Kasumi-1 (cell line): ENCODE data around the gene PSME3IP1.
"Not testable (repeated sequence)": the region's sequence is repeated elsewhere in the genome, so short reads cannot be mapped to it uniquely, and the experiment has no call there.

Experiments
- DNase-seq, 2 experiments: peaks; one replicate each; lab custom pipeline; 2025; lab: John Stamatoyannopoulos, UW

PSME3IP1 gene

DNA sequence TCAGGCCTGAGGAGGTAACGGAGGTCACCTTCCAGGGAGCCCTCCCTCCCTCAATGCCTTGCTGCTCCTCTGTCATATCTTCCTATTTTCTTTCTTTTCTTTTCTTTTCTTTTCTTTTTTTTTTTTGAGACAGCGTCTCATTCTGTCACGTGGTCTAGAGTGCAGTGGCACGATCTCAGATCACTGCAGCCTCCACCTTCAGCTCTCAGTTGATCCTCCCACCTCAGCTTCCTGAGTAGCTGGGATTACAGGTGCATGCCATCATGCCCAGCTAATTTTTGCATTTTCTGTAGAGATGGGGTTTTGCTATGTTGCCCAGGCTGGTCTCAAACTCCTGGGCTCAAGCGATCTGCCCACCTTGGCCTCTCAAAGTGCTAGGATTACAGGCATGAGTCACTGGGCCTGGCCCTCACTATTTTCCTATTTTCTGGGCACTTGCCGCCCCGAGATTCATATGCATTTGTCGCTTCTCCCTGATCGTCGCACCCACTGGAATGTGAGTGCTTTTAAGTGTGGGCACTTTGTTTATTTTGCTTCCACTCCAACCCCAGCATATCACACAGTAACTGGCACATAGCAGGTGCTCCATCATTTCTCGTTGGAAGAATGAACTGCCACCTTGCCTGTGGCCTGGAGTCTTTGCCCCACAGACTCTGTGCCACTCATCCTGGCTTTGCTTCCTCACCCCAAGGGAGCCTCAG is 61.7 kb downstream of the PSME3IP1 start:
- DNase-seq: no peak

DNA sequence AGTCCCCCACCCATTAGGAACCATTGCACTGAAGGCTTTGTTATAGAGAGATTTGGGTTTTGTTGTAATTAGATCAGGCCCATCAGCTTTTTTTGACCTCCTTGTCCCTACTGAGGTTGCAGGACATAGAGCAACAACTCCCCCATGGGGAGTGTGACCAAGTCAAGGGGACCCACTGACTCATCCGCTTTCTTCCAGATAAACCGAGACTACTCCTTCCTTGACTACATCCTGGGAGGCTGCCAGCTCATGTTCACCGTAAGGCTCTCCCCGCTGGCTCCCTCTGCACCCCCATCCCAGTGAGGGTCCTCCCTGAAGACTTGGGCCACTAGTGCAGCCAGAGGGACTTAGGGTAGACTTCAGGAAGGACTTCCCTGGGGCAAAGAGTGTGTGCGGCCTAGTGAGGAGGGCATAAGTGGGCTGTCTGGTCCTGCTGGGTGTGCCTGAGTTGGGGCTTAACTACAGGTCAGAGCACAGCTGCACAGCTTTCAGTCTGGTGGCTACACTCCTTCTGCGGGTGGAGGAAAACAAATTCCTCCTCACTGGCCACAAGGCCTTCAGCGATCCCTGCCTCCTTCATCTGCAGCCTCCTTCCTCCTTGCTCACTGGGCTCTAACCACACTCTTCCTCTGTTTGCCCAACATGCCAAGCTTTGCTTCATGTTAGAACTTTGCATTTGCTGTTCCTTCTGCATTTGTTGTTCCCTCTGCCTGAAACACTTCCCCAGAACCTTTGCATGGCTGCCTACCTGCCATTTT is 62.4 kb downstream of the PSME3IP1 start:
- peak; percentile 62 to 77 for DNase-seq

DNA sequence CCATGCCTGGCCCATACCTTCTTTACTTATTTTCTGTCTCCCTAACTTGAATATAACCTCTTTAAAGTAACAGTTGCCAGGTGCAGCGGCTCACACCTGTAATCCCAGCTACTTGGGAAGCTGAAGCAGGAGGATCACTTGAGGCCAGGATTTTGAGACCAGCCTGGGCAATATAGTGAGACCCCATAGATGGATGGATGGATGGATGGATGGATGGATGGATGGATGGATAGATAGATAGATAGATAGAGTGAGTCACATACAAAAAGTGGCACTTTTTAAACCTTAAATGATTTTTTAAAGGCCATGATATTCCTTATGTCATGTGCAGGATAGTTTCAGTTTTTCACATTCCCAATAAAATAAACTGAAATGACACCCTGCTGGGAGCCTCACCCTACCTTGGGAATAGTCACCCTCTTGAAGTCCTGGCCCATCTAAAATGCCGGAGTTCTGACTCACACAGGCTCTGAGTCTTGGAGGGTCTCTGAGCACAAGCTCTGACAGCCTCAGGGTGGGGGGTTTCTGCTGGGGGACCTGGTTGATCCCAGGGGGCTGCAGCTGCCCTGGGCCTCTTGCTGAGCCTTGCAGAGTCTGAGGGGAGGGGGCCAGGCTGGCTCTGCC is 67.3 kb downstream of the PSME3IP1 start:
- no peak for DNase-seq

DNA sequence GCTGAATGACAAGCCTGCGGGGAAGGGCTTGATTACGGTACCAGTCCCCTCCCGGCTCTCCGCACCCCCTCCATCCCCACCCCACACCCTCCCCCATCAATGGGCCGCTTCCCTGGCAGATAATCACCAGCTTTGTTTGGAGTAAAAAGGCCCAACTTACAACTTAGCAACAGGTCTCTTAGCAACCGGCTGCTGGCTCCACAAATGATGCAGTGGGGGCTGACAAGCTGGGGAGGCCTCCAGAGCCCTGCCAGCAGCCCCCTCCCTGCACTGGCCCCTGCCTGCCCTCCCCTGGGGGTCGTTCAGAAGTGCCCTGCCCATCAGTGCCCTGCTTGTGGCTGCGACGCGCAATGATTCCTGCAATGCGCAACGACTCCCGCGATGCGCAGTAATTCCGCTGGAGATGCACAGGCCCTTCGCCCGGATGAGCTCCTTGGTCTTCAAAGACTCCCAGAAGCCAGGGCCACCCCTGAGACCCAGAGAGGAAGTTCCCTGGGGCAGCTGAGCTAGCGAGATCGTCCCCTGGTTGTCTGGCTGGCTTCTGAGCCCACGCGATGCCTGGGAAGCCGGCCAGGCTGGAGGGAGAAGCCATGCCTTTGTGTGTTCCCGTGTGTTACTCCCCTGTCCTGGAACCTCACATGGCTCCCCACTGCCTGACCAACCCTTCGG is 70.2 kb downstream of the PSME3IP1 start:
- DNase-seq: peak; percentile 64 to 71

DNA sequence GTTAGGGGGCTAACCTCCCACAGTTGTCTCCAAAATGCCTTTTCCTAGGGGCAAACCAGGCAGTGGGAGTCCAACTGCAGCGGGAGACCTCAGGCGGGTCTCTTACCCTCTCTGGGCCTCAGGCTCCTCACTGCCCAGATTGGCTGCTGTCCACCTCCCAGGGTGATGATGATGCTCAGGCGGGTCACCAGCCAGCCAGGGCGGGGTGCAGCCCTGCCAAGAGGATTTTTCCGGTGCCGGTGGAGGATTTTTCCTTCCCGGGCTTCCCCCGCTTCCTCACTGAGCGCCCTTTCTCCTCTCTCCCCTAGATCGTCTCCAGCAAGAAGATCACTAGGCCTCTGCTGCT is 70.7 kb downstream of the PSME3IP1 start:
- no peak for DNase-seq

GRCh38 chr16:57113664-57114063 is 72.2 kb downstream of the PSME3IP1 start:
- no peak for DNase-seq

- DNase-seq: no peak
Measured at GRCh38 chr16:57113042-57113453, 72.8 kb downstream of the PSME3IP1 start.

- peak; percentile 16 to 50 for DNase-seq
Measured at GRCh38 chr16:57112403-57113041, 73.3 kb downstream of the PSME3IP1 start.

- DNase-seq: no peak
Measured at GRCh38 chr16:57111420-57111819, 74.4 kb downstream of the PSME3IP1 start.

- no peak for DNase-seq
Measured at GRCh38 chr16:57110937-57111336, 74.9 kb downstream of the PSME3IP1 start.

DNA sequence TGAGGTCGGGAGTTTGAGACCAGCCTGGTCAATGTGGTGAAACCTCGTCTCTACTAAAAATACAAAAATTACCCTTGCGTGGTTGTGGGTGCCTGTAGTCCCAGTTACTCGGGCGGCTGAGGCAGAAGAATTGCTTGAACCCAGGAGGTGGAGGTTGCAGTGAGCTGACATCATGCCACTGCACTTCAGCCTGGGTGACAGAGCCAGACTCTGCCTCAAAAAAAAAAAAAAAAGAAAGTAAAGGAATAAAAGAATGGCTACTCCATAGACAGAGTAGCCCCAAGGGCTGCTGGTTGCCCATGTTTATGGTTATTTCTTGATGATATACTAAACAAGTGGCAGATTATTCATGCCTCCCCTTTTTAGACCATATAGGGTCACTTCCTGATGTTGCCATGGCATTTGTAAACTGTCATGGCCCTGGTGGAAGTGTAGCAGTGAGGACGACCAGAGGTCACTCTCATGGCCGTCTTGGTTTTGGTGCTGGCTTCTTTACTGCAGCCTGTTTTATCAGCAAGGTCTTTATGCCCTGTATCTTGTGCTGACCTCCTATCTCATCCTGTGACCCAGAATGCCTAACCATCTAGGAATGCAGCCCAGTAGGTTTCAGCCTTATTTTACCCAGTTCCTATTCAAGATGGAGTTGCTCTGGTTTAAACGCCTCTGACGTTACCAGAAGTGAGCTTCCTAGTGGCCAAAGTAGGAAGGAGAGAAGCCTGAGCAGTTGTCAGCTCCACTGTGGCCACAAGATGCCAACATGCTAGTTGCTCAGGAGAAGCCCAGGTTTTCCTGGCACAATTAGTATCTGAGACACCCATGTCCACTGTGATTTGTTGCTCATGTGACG is 76.4 kb downstream of the PSME3IP1 start:
- DNase-seq: not testable (repeated sequence)

DNA sequence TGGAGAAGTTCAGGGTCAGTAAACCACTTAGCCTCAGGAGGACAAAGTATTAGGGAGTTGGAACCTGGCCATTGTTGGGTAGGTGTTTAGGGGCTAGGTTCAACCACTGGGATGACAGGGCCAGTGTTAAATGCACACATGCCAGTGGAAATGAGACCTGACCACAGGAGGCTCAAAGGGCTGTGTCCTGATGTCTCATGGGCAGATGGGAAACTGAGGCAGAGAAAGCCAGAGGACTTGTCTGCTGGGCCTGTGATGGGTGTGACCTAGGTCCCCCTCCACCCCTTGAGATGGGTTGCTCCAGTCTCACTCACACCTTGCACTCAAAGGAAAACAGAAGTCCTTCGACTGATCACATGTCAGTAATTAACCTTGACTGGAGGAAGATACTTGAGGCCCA is 77.4 kb downstream of the PSME3IP1 start:
- no peak for DNase-seq

DNA sequence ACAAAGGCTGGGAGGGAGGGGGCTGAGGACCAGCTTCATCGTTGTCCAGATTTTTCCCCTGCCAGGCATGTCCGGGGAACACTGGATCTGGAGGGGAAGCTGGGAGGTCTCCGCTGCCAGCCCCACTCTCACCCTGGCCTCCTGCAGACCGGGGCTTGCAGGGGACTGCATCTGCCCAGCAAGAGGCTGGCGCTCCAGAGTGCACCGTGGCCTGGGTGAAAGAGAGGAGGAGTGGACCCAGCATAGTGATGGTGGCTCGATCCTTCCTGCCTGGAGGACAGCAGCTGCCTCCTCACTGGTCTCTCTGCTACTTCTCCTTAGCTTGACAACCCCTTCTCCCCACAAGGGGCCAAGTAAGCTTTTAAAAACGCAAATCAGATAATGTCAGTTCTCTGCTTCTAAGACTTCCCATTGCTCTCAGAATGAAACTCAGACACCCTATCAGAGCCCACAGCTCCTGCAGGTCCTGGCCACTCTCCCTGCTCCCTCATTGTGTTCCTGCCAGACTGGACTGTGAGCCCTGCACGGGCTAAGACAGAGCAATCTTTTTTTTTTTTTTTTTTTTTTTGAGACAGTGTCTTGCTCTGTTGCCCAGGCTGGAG is 78.4 kb downstream of the PSME3IP1 start:
- no peak for DNase-seq

DNA sequence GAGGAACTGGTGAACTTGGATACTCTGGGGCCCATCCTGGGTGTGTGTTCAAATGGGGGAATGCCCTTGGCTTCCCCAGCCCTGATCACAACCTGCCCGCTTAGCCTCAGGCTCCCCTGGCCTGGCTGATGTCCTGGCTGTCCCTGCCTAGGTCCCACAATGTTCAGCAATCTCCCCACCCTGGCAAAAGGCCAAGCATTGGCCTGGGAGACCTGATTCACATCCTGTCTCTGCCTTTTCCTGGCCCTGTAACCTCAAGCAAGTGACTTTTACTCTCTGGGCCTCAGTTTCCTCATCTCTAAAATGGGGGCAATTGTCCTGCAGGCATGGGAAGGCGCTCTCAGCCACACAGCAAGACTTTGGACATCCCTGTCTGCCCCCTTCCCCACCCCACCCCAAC is 79.1 kb downstream of the PSME3IP1 start:
- DNase-seq: no peak

GRCh38 chr16:57105184-57105583 is 80.7 kb downstream of the PSME3IP1 start:
- DNase-seq: no peak

- no peak for DNase-seq
Measured at GRCh38 chr16:57104706-57105105, 81.1 kb downstream of the PSME3IP1 start.

GRCh38 chr16:57102888-57103851 is 82.7 kb downstream of the PSME3IP1 start:
- no peak for DNase-seq
